Bronchial epithelial cell (primary cell): Measurements from ENCODE around the gene LLGL1. TPM values are rescaled to one million over a fixed set of nuclear protein-coding genes. Genes with fewer than 3 reads are reported as not detected.
A peak's percentile ranks its signal among the peaks of the same experiment; 100 is the strongest.

ENCODE experiments used
- DNase-seq: peaks from one replicate; pipeline ENCODE4 v3.0.0-alpha.2; 2010; ENCODE audit warnings: low read depth
- FAIRE-seq: peaks from 2 replicates; lab custom pipeline; 2011; peaks lifted over from hg19 to GRCh38; lab: Jason Lieb, UNC
- H3K27me3 ChIP-seq: 2 replicates; pipeline ENCODE4 v1.5.1; 2011; ENCODE audit warnings: low read length; ENCODE audit not compliant: control insufficient read depth, insufficient read depth
- H3K36me3 ChIP-seq: 2 replicates; pipeline ENCODE4 v1.5.1; 2011; ENCODE audit warnings: low read length; ENCODE audit not compliant: control insufficient read depth, insufficient read depth
- H3K4me3 ChIP-seq: 2 replicates; pipeline ENCODE4 v1.5.1; 2011; ENCODE audit warnings: mild to moderate bottlenecking, low read depth, low read length, control low read depth
- CTCF ChIP-seq: IDR thresholded peaks from 2 replicates; pipeline ENCODE4 v1.5.1; 2011; ENCODE audit warnings: mild to moderate bottlenecking, moderate library complexity, low read length, control low read depth, inconsistent platforms; ENCODE audit not compliant: insufficient read depth, severe bottlenecking
- total RNA-seq: library from RNA; depleted of rRNA; stranded (reverse); fragments of >200 nt; gene quantifications from 2 replicates; pipeline ENCODE4 v1.2.1, GENCODE V29; 2014

Gene LLGL1
- total RNA-seq, 1 donor from 2014 or later, result 20.0 TPM

DNA sequence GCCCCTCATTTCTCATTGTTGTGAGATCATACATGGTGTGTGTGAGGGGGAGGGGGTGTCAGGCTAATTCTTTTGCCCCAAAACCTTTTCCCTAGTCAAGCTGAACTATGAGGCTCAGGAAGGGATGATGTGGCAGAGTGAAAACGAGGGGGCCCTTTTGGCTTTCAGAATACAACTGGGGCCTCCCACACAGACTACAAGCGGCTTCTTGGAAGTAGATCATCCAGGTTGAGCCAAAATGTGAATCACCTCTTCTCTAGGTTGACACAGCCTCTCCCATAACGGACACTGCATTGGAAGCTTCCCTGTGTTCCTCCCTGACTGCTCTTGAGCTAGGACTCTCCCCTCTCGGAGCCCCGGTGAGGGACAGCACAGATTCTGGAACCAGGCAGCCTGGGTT, 44.1 kb upstream of the LLGL1 start:
- Histone ChIP-seq H3K27me3 (no peaks in the 10 kb centered on the region), H3K4me3 (no peak overlapping the region), H3K36me3 (no peaks in the 10 kb centered on the region)
- DNase-seq (peak; percentile 75), FAIRE-seq (no peak)
- TF ChIP-seq CTCF, result no peak

DNA sequence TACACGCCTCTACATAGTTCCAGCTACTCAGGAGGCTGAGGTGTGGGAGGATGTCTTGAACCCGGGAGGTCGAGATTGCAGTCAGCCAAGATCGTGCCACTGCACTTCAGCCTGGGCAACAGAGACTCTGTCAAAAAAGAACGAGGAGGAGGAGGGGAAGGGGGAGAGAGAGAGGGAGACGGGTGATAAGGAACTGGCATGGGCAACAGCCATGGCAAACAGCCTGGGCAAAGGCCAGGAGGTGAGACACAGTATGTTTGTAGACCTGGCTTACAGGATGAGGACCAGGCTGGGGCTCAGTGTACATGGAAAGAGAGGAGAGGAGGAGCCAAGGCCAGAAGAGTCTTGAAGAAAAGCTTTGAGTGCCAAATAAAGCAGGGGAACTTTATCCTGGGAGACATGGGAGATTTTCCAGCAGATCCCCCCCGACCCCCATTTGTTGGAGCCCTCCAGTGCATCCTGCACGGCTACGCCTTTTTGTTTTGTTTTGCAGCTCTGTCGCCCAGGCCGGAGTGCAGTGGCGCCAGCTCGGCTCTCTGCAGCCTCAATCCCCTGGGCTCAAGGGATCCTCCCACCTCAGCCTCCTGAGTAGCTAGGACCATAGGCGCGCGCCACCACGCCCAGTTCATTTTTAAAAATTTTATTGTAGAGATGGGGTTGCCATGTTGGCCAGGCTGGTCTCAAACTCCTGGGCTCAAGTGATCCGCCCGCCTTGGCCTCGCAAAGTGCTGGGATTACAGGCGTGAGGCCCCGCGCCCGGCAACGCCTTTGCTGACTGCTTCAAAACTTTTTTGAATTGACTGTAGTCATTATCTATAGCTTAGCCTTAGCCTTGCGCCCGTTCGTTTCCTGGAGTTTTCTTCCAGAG, 43.1 kb upstream of the LLGL1 start:
- no peak for DNase-seq
- TF ChIP-seq CTCF, result no peak
- no peak for FAIRE-seq
- Histone ChIP-seq H3K27me3 (no peaks in the 10 kb centered on the region), H3K36me3 (no peaks in the 10 kb centered on the region), H3K4me3 (peak overlapping the region; percentile 85)

DNA sequence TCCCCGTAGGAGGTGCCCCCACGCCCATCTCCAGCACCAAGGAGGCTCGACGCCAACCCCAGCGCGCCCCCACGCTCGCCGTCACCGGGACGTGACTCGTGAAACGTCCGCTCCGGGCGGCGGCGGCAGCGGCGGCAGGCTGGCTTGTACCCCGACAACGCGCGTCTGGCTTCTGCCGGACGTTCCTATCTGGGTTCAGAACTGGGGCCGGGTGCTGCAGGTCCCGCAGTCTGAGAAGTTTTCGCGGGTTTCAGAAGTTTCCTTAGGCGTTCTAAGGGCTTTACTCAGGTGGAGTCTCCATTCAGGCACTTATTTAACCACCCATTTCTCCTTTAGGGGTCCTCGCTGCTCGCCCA, 42.5 kb upstream of the LLGL1 start:
- H3K27me3 ChIP-seq, result no peaks in the 10 kb centered on the region
- peak; percentile 66 for DNase-seq
- no peaks in the 10 kb centered on the region for H3K36me3 ChIP-seq
- FAIRE-seq, result no peak
- H3K4me3 ChIP-seq, result peak overlapping the region; percentile 85
- no peak for TF ChIP-seq CTCF

DNA sequence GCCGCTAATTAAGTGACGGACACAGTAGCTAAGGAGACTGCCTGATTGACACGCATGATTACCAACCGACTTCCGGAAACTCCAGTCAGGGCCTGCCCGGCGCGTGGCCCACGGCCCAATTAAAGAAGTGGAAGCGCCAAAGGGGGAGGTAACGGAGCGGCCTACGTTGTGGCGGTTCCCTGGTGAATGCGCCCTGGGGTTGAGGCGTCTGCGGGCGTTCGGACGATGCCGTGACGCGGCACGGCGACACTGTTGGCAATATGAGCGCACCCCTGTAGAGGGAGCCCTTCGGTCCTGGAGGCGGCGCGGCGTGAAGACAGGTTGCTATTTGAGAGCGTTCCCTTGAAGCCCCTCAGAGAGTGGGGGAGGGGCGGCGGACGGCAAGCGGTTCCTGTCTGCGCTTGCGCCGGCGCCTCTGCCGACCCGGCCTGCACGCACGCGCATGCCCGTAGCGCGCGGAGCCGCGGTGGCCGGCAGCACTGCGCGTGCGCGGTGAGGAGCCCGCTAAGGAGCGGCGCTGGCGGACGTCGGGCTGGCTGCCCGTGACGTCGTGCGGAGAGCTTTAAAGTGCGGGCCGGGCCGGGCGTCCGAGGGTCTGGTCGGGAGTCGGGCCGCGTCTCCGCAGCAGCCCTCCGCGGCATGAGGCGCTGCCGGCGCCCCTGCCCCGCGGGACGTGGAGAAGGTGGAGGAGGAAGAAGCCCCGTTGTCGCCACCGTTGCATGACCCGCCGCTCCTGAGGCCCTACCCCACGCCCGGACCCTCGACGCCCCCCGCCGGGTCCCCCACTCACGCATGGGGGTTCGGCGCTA, 41.9 kb upstream of the LLGL1 start, which contains the start of gene ALKBH5:
Gene ALKBH5 (plus strand): TSS at position 495 of the 809 bp plus-strand sequence. CDS start 416 bp downstream, outside the sequence.
- H3K4me3 ChIP-seq, result peak within 1 kb of the TSS; percentile 85
- peak; percentile 98 for DNase-seq
- no peaks in the 10 kb centered on the region for H3K36me3 ChIP-seq
- H3K27me3 ChIP-seq, result no peaks in the 10 kb centered on the region
- no peak for FAIRE-seq
- TF ChIP-seq CTCF, result peak; percentile 31

DNA sequence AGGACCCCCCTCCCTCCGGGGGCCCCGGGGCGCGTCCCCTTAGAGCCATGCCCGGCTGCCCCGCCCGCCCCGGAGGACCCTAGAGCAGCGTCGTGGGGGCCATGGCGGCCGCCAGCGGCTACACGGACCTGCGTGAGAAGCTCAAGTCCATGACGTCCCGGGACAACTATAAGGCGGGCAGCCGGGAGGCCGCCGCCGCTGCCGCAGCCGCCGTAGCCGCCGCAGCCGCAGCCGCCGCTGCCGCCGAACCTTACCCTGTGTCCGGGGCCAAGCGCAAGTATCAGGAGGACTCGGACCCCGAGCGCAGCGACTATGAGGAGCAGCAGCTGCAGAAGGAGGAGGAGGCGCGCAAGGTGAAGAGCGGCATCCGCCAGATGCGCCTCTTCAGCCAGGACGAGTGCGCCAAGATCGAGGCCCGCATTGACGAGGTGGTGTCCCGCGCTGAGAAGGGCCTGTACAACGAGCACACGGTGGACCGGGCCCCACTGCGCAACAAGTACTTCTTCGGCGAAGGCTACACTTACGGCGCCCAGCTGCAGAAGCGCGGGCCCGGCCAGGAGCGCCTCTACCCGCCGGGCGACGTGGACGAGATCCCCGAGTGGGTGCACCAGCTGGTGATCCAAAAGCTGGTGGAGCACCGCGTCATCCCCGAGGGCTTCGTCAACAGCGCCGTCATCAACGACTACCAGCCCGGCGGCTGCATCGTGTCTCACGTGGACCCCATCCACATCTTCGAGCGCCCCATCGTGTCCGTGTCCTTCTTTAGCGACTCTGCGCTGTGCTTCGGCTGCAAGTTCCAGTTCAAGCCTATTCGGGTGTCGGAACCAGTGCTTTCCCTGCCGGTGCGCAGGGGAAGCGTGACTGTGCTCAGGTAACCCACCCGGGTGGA, 41.0 kb upstream of the LLGL1 start:
- TF ChIP-seq CTCF, result no peak
- no peak for FAIRE-seq
- Histone ChIP-seq H3K4me3 (peak overlapping the region; percentile 85), H3K27me3 (no peaks in the 10 kb centered on the region), H3K36me3 (peaks cover 1% of the 10 kb centered on the region)
- DNase-seq, result no peak
